Smooth muscle cell (in vitro differentiated cells): Measurements from ENCODE around the gene COL19A1. TPM values are rescaled to one million over a fixed set of nuclear protein-coding genes. Genes with fewer than 3 reads are reported as not detected.
"Not testable (repeated sequence)": the region's sequence is repeated elsewhere in the genome, so short reads cannot be mapped to it uniquely, and the experiment has no call there.

Experiments used
- DNase-seq: peaks from one replicate; lab custom pipeline; 2025; ENCODE audit not compliant: unreplicated experiment; lab: John Stamatoyannopoulos, UW
- H2AFZ ChIP-seq: fragments of 200-600 bp; sonication (generic); 2 replicates; pipeline ENCODE4 v1.6.0; 2016; ENCODE audit warnings: antibody characterized with exemption, low read depth, mild to moderate bottlenecking
- H3F3A ChIP-seq: fragments of 200-600 bp; sonication (generic); 2 replicates; pipeline ENCODE4 v1.6.0; 2017; ENCODE audit warnings: antibody characterized with exemption, low read depth
- H3K27ac ChIP-seq: fragments of 200-600 bp; sonication (generic); 2 replicates; pipeline ENCODE4 v1.5.1; 2016; ENCODE audit warnings: low read depth, mild to moderate bottlenecking
- H3K27me3 ChIP-seq: fragments of 200-600 bp; sonication (generic); 2 replicates; pipeline ENCODE4 v1.6.1; 2016; ENCODE audit warnings: low read depth, mild to moderate bottlenecking
- H3K36me3 ChIP-seq: fragments of 200-600 bp; sonication (generic); 2 replicates; pipeline ENCODE4 v1.5.1; 2016; ENCODE audit warnings: low read depth
- H3K4me1 ChIP-seq: fragments of 200-600 bp; sonication (generic); 2 replicates; pipeline ENCODE4 v1.5.1; 2016; ENCODE audit warnings: low read depth
- H3K4me2 ChIP-seq: fragments of 200-600 bp; sonication (generic); 2 replicates; pipeline ENCODE4 v1.6.0; 2016; ENCODE audit warnings: mild to moderate bottlenecking
- H3K4me3 ChIP-seq: fragments of 200-600 bp; sonication (generic); 2 replicates; pipeline ENCODE4 v1.5.1; 2016; ENCODE audit warnings: mild to moderate bottlenecking
- H3K79me2 ChIP-seq: fragments of 200-600 bp; sonication (generic); 2 replicates; pipeline ENCODE4 v1.6.0; 2016; ENCODE audit warnings: low read depth, mild to moderate bottlenecking
- H3K9ac ChIP-seq: fragments of 200-600 bp; sonication (generic); 2 replicates; pipeline ENCODE4 v1.6.0; 2016; ENCODE audit warnings: low read depth
- H3K9me3 ChIP-seq: fragments of 200-600 bp; sonication (generic); replicated peaks from 2 replicates; pipeline ENCODE4 v1.5.1; 2016; ENCODE audit warnings: low read depth
- H4K20me1 ChIP-seq: fragments of 200-600 bp; sonication (generic); 2 replicates; pipeline ENCODE4 v1.6.0; 2016; ENCODE audit warnings: low read depth
- CTCF ChIP-seq: fragments of 200-600 bp; sonication (generic); IDR thresholded peaks from 2 replicates; pipeline ENCODE4 v1.5.1; 2017; ENCODE audit warnings: borderline replicate concordance, mild to moderate bottlenecking, antibody characterized with exemption; ENCODE audit not compliant: insufficient read depth, poor library complexity, severe bottlenecking
- WGBS: methylation state at CpG from one replicate; pipeline ENCODE4 v1.1.7; 2016; ENCODE audit warnings: low lambda C conversion rate; 5-methylcytosine and 5-hydroxymethylcytosine counted together
- polyA plus RNA-seq: library from polyadenylated mRNA; unstranded; fragments of >200 nt; fragmentation: Nextera tagmentation; extraction: Ambion mirVana; gene quantifications from 2 replicates; pipeline ENCODE4 v1.2.1, GENCODE V29; 2016
- total RNA-seq: library from RNA; depleted of rRNA; stranded (reverse); fragments of >200 nt; gene quantifications from 2 replicates; pipeline ENCODE4 v1.2.3, GENCODE V29; 2014

COL19A1 gene
- total and polyA plus RNA-seq, 2 experiments from 2014 or later: 0.55 to 1.6 TPM

- Histone ChIP-seq H3K9me3 (no peaks in the 10 kb centered on the region), H3K9ac (no peak overlapping the region), H3K4me3 (no peak overlapping the region), H3F3A (no peaks in the 10 kb centered on the region), H2AFZ (peak overlapping the region; percentile 1), H3K36me3 (no peaks in the 10 kb centered on the region), H3K4me2 (no peak overlapping the region), H3K27me3 (no peaks in the 10 kb centered on the region), H3K4me1 (no peaks in the 10 kb centered on the region), H3K27ac (peak overlapping the region; percentile 60), H3K79me2 (no peaks in the 10 kb centered on the region), H4K20me1 (no peaks in the 10 kb centered on the region)
- no peak for DNase-seq
- 71% methylated on average over 1 of the region's 1 CpG for WGBS
- TF ChIP-seq CTCF: no peak
These were observed 51.5 kb downstream of the COL19A1 start for GRCh38 chr6:69917834-69918233.

GRCh38 chr6:69918813-69919475, 52.6 kb downstream of the COL19A1 start:
- Histone ChIP-seq H3K36me3 (no peaks in the 10 kb centered on the region), H3K4me3 (no peak overlapping the region), H3K4me1 (no peaks in the 10 kb centered on the region), H3K9ac (peak overlapping the region; percentile 11), H4K20me1 (no peaks in the 10 kb centered on the region), H3K27ac (peak overlapping the region; percentile 60), H3K4me2 (no peak overlapping the region), H2AFZ (peak overlapping the region; percentile 37), H3F3A (no peaks in the 10 kb centered on the region), H3K79me2 (no peaks in the 10 kb centered on the region), H3K27me3 (no peaks in the 10 kb centered on the region), H3K9me3 (no peaks in the 10 kb centered on the region)
- no peak for TF ChIP-seq CTCF
- no peak for DNase-seq
- WGBS: 70% methylated on average over 5 of the region's 5 CpGs

GRCh38 chr6:69921066-69921465, 54.7 kb downstream of the COL19A1 start:
- not testable (repeated sequence) for H3K4me1 ChIP-seq, H3K79me2 ChIP-seq, H3K27ac ChIP-seq, H4K20me1 ChIP-seq, H3K4me2 ChIP-seq, H3K9me3 ChIP-seq, H3K9ac ChIP-seq, H3K36me3 ChIP-seq, DNase-seq, H3K4me3 ChIP-seq, H3F3A ChIP-seq, H2AFZ ChIP-seq, H3K27me3 ChIP-seq
- WGBS: 93% methylated on average over 2 of the region's 2 CpGs

GRCh38 chr6:69921611-69922010, 55.3 kb downstream of the COL19A1 start:
- not testable (repeated sequence) for H3K4me3 ChIP-seq, H3K4me2 ChIP-seq, H3K9me3 ChIP-seq, H3K4me1 ChIP-seq, H2AFZ ChIP-seq, H3K27ac ChIP-seq, DNase-seq, H4K20me1 ChIP-seq, H3K27me3 ChIP-seq, H3F3A ChIP-seq, H3K36me3 ChIP-seq, H3K79me2 ChIP-seq, H3K9ac ChIP-seq
- WGBS: 97% methylated on average over 22 of the region's 22 CpGs

- TF ChIP-seq CTCF: no peak
- H3F3A ChIP-seq: no peaks in the 10 kb centered on the region
- WGBS: 90% methylated on average over 1 of the region's 1 CpG
- H3K4me3 ChIP-seq: no peak overlapping the region
- no peak overlapping the region for H3K9ac ChIP-seq
- DNase-seq: no peak
- no peaks in the 10 kb centered on the region for H3K27me3 ChIP-seq
- H3K27ac ChIP-seq: no peak overlapping the region
- H3K4me1 ChIP-seq: no peaks in the 10 kb centered on the region
- H2AFZ ChIP-seq: no peak overlapping the region
- no peaks in the 10 kb centered on the region for H3K79me2 ChIP-seq
- peaks cover 3% of the 10 kb centered on the region for H3K36me3 ChIP-seq
- peaks cover 9% of the 10 kb centered on the region for H3K9me3 ChIP-seq
- H4K20me1 ChIP-seq: no peaks in the 10 kb centered on the region
- no peak overlapping the region for H3K4me2 ChIP-seq
These were observed 60.4 kb downstream of the COL19A1 start for GRCh38 chr6:69926745-69927144.
